MM.1S (cell line): Measurements from ENCODE around the gene KRT28.
"Not testable (repeated sequence)": the region's sequence is repeated elsewhere in the genome, so short reads cannot be mapped to it uniquely, and the experiment has no call there.

Experiments
- DNase-seq: peaks from one replicate; pipeline ENCODE4 v3.0.0-alpha.2; 2015
- H2AFZ ChIP-seq: fragments of 300-600 bp; sonication (generic); 2 replicates; pipeline ENCODE4 v1.6.0; 2016; ENCODE audit warnings: antibody characterized with exemption, low read length
- H3F3A ChIP-seq: fragments of 300-600 bp; sonication (generic); 2 replicates; pipeline ENCODE4 v1.6.1; 2016; ENCODE audit warnings: mild to moderate bottlenecking, antibody characterized with exemption, low read length, moderate library complexity, mixed read lengths; ENCODE audit not compliant: insufficient read depth
- H3K27ac ChIP-seq: fragments of 300-600 bp; sonication (generic); 2 replicates; pipeline ENCODE4 v1.5.1; 2016; ENCODE audit warnings: mild to moderate bottlenecking, low read length
- H3K27me3 ChIP-seq: fragments of 300-600 bp; sonication (generic); replicated peaks from 2 replicates; pipeline ENCODE4 v1.6.0; 2016; ENCODE audit warnings: low read length; ENCODE audit not compliant: insufficient read depth
- H3K36me3 ChIP-seq: fragments of 300-600 bp; sonication (generic); replicated peaks from 2 replicates; pipeline ENCODE4 v1.6.1; 2016; ENCODE audit warnings: mild to moderate bottlenecking, low read length, mixed read lengths; ENCODE audit not compliant: insufficient read depth
- H3K4me1 ChIP-seq: fragments of 300-600 bp; sonication (generic); 2 replicates; pipeline ENCODE4 v1.6.1; 2016; ENCODE audit warnings: low read length, mixed read lengths
- H3K4me2 ChIP-seq: fragments of 300-600 bp; sonication (generic); 2 replicates; pipeline ENCODE4 v1.6.0; 2016; ENCODE audit warnings: low read depth, low read length
- H3K4me3 ChIP-seq: fragments of 300-600 bp; sonication (generic); 2 replicates; pipeline ENCODE4 v1.5.1; 2016; ENCODE audit warnings: low read length, mixed read lengths
- H3K79me2 ChIP-seq: fragments of 300-600 bp; sonication (generic); 2 replicates; pipeline ENCODE4 v1.6.1; 2016; ENCODE audit warnings: mixed run types, low read length, mixed read lengths
- H3K9ac ChIP-seq: fragments of 300-600 bp; sonication (generic); 2 replicates; pipeline ENCODE4 v1.6.1; 2016; ENCODE audit warnings: low read length, mixed read lengths
- H3K9me2 ChIP-seq: fragments of 300-600 bp; sonication (generic); replicated peaks from 2 replicates; pipeline ENCODE4 v1.6.1; 2016; ENCODE audit warnings: mild to moderate bottlenecking, low read length, mixed read lengths; ENCODE audit not compliant: insufficient read depth
- H3K9me3 ChIP-seq: fragments of 300-600 bp; sonication (generic); replicated peaks from 2 replicates; pipeline ENCODE4 v1.6.1; 2016; ENCODE audit warnings: mild to moderate bottlenecking, low read length, mixed read lengths; ENCODE audit not compliant: insufficient read depth
- H4K20me1 ChIP-seq: fragments of 300-600 bp; sonication (generic); 2 replicates; pipeline ENCODE4 v1.6.1; 2016; ENCODE audit warnings: mild to moderate bottlenecking, low read length, moderate library complexity, mixed read lengths; ENCODE audit not compliant: insufficient read depth
- EZH2 ChIP-seq: fragments of 300-600 bp; sonication (generic); optimal IDR thresholded peaks from 2 replicates; pipeline ENCODE3; 2017; ENCODE audit warnings: low read depth, mild to moderate bottlenecking, antibody characterized with exemption, low read length, mixed read lengths
- EZH2phosphoT487 ChIP-seq: fragments of 300-600 bp; sonication (generic); IDR thresholded peaks from 2 replicates; pipeline ENCODE4 v1.6.1; 2018; ENCODE audit warnings: antibody characterized with exemption, low read length
- TF ChIP-seq, protein P1 (sequence below): fragments of 300-600 bp; sonication (generic); IDR thresholded peaks from 2 replicates; pipeline ENCODE4 v1.5.1; 2016; ENCODE audit warnings: antibody characterized with exemption, low read length, mixed read lengths

The KRT28 gene

DNA sequence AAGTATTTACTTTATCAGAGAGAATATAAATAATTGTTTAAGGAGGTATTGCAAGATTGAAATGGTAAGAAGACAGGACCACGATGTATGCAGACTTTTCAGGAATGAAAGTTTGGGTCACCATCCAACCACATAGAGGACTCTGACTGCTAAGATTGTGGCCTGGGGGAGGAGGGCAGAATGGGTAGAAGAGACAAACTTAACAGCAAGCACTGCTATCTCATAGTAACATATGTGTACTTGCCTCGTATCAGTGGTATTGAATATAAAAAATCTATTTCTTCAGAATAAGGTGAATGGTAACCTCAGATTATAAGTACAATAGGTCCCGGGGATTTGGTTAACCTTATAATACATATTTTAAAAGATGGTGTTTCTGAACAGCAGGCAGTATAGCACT lies 16.8 kb upstream of the KRT28 start:
- Histone ChIP-seq H3K4me2 (no peak overlapping the region), H3K9me2 (no peaks in the 10 kb centered on the region), H3K9me3 (no peaks in the 10 kb centered on the region), H2AFZ (no peak overlapping the region), H4K20me1 (no peaks in the 10 kb centered on the region), H3K4me3 (no peak overlapping the region), H3K4me1 (0 out of 2 replicates have a peak, but pooled peaks cover 8% of the 10 kb centered on the region), H3K9ac (no peak overlapping the region), H3K36me3 (no peaks in the 10 kb centered on the region), H3F3A (peaks cover 21% of the 10 kb centered on the region), H3K27me3 (no peaks in the 10 kb centered on the region), H3K79me2 (peaks cover 10% of the 10 kb centered on the region; the same call in 1 of the 2 replicates), H3K27ac (no peak overlapping the region)
- DNase-seq: no peak
- TF ChIP-seq EZH2: no peak
- no peak for TF ChIP-seq EZH2phosphoT487
- TF ChIP-seq, protein P1, sequence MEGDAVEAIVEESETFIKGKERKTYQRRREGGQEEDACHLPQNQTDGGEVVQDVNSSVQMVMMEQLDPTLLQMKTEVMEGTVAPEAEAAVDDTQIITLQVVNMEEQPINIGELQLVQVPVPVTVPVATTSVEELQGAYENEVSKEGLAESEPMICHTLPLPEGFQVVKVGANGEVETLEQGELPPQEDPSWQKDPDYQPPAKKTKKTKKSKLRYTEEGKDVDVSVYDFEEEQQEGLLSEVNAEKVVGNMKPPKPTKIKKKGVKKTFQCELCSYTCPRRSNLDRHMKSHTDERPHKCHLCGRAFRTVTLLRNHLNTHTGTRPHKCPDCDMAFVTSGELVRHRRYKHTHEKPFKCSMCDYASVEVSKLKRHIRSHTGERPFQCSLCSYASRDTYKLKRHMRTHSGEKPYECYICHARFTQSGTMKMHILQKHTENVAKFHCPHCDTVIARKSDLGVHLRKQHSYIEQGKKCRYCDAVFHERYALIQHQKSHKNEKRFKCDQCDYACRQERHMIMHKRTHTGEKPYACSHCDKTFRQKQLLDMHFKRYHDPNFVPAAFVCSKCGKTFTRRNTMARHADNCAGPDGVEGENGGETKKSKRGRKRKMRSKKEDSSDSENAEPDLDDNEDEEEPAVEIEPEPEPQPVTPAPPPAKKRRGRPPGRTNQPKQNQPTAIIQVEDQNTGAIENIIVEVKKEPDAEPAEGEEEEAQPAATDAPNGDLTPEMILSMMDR: no peak

GRCh38 chr17:40815381-40815780 lies 15.6 kb upstream of the KRT28 start:
- H3K9me2 ChIP-seq: no peaks in the 10 kb centered on the region
- peaks cover 21% of the 10 kb centered on the region for H3F3A ChIP-seq
- H3K36me3 ChIP-seq: no peaks in the 10 kb centered on the region
- no peak overlapping the region for H3K4me3 ChIP-seq
- no peaks in the 10 kb centered on the region for H3K27me3 ChIP-seq
- H3K9me3 ChIP-seq: no peaks in the 10 kb centered on the region
- TF ChIP-seq EZH2 (no peak), EZH2phosphoT487 (no peak)
- TF ChIP-seq, protein P1: no peak
- H4K20me1 ChIP-seq: no peaks in the 10 kb centered on the region
- DNase-seq: no peak
- no peak overlapping the region for H2AFZ ChIP-seq
- no peak overlapping the region for H3K27ac ChIP-seq
- no peak overlapping the region for H3K9ac ChIP-seq
- H3K79me2 ChIP-seq: peaks cover 10% of the 10 kb centered on the region; the same call in 1 of the 2 replicates
- H3K4me1 ChIP-seq: 0 out of 2 replicates have a peak, but pooled peaks cover 8% of the 10 kb centered on the region
- no peak overlapping the region for H3K4me2 ChIP-seq

GRCh38 chr17:40814657-40815056 lies 14.9 kb upstream of the KRT28 start:
- not testable (repeated sequence) for H3K9me3 ChIP-seq, H3K36me3 ChIP-seq, DNase-seq, H3K4me2 ChIP-seq, H3K27ac ChIP-seq, H3K79me2 ChIP-seq, H4K20me1 ChIP-seq, H3K4me3 ChIP-seq, H2AFZ ChIP-seq, H3K27me3 ChIP-seq, H3K4me1 ChIP-seq, H3K9me2 ChIP-seq, H3K9ac ChIP-seq
- H3F3A ChIP-seq: peaks cover 15% of the 10 kb centered on the region

GRCh38 chr17:40813804-40814203 lies 14.0 kb upstream of the KRT28 start:
- no peaks in the 10 kb centered on the region for H3K9me2 ChIP-seq
- DNase-seq: no peak
- 0 out of 2 replicates have a peak, but pooled peaks cover 4% of the 10 kb centered on the region for H3K4me1 ChIP-seq
- H3K4me2 ChIP-seq: no peak overlapping the region
- no peaks in the 10 kb centered on the region for H3K27me3 ChIP-seq
- peaks cover 10% of the 10 kb centered on the region; the same call in 1 of the 2 replicates for H3K79me2 ChIP-seq
- no peaks in the 10 kb centered on the region for H3K36me3 ChIP-seq
- no peak overlapping the region for H3K4me3 ChIP-seq
- no peaks in the 10 kb centered on the region for H3K9me3 ChIP-seq
- no peak overlapping the region for H2AFZ ChIP-seq
- no peak for TF ChIP-seq EZH2
- no peak for TF ChIP-seq EZH2phosphoT487
- TF ChIP-seq, protein P1: no peak
- H3F3A ChIP-seq: peaks cover 8% of the 10 kb centered on the region
- no peak overlapping the region for H3K27ac ChIP-seq
- H4K20me1 ChIP-seq: no peaks in the 10 kb centered on the region
- no peak overlapping the region for H3K9ac ChIP-seq
